A673 (cell line): Measurements from ENCODE around the gene TWNK. TPM values are rescaled to one million over a fixed set of nuclear protein-coding genes. Genes with fewer than 3 reads are reported as not detected.

ENCODE experiments used
- BruUV-seq: library from RNA; stranded (reverse); fragments of 400-500 nt; replicated peaks from 2 replicates; lab custom pipeline; 2021; lab: Mats Ljungman, UMichigan
- CTCF ChIA-PET: fragments of 300-600 bp; sonication (Branson Sonifier 250); formaldehyde crosslinking; loops from one replicate; lab custom pipeline; 2022; ENCODE audit warnings: antibody characterized with exemption; lab: Charles Lee
- POLR2A ChIA-PET: fragments of 300-600 bp; sonication (Branson Sonifier 250); formaldehyde crosslinking; loops from one replicate; lab custom pipeline; 2022; ENCODE audit warnings: antibody characterized with exemption; ENCODE audit not compliant: low non-redundant PET; lab: Charles Lee
- DNase-seq: peaks from one replicate; pipeline ENCODE4 v3.0.0-alpha.2; 2015; ENCODE audit warnings: low spot score
- H3K27ac ChIP-seq: fragments of 200-600 bp; sonication (generic); 2 replicates; pipeline ENCODE4 v1.5.1; 2016; ENCODE audit warnings: mixed run types, low read depth, mild to moderate bottlenecking, mixed read lengths, antibody characterized with exemption, low read length; ENCODE audit not compliant: poor library complexity, severe bottlenecking
- H3K27me3 ChIP-seq: fragments of 200-600 bp; sonication (generic); replicated peaks from 2 replicates; pipeline ENCODE4 v1.6.1; 2017; ENCODE audit warnings: mixed run types, low read depth, mild to moderate bottlenecking, mixed read lengths, antibody characterized with exemption, low read length; ENCODE audit not compliant: insufficient read depth, poor library complexity
- H3K36me3 ChIP-seq: fragments of 200-600 bp; sonication (generic); 2 replicates; pipeline ENCODE4 v1.6.1; 2016; ENCODE audit warnings: mixed run types, mild to moderate bottlenecking, mixed read lengths, antibody characterized with exemption, low read length; ENCODE audit not compliant: insufficient read depth, poor library complexity, severe bottlenecking
- H3K4me1 ChIP-seq: fragments of 200-600 bp; sonication (generic); 2 replicates; pipeline ENCODE4 v1.6.1; 2017; ENCODE audit warnings: mixed run types, mild to moderate bottlenecking, mixed read lengths, antibody characterized with exemption, low read length; ENCODE audit not compliant: insufficient read depth, poor library complexity, severe bottlenecking
- H3K4me3 ChIP-seq: fragments of 200-600 bp; sonication (generic); 2 replicates; pipeline ENCODE4 v1.5.1; 2016; ENCODE audit warnings: low read depth, mixed run types, mild to moderate bottlenecking, mixed read lengths, low read length; ENCODE audit not compliant: poor library complexity, severe bottlenecking
- H3K9me3 ChIP-seq: fragments of 200-600 bp; sonication (generic); 2 replicates; pipeline ENCODE4 v1.6.1; 2016; ENCODE audit warnings: mixed run types, low read depth, mild to moderate bottlenecking, mixed read lengths, antibody characterized with exemption, low read length; ENCODE audit not compliant: poor library complexity, severe bottlenecking
- CTCF ChIP-seq: fragments of 300-800, 200-600 bp; sonication (generic); conservative IDR thresholded peaks from 2 replicates; pipeline ENCODE4 v1.5.1; 2017; ENCODE audit warnings: low read depth, mild to moderate bottlenecking, antibody characterized with exemption, low read length, moderate library complexity, mixed read lengths
- EZH2 ChIP-seq: fragments of 200-600 bp; sonication (generic); IDR thresholded peaks from 2 replicates; pipeline ENCODE4 v1.6.1; 2017; ENCODE audit warnings: borderline replicate concordance, low read depth, mild to moderate bottlenecking, mixed read lengths, antibody characterized with exemption, low read length; ENCODE audit not compliant: poor library complexity, severe bottlenecking
- intact Hi-C: fragments of 100-400 bp; cut with micrococcal nuclease; formaldehyde crosslinking; loops from one replicate; pipeline ENCODE4 v1.10.0; 2022; ENCODE audit not compliant: unreplicated experiment
- total RNA-seq: library from RNA; stranded (reverse); gene quantifications from 2 replicates; pipeline ENCODE4 v1.2.3, GENCODE V29; 2021

The TWNK gene
- total RNA-seq, 1 experiment from 2014 or later: 29.5 TPM

- no TSS peak for BruUV-seq
These were observed 30.8 kb downstream of the TWNK start for GRCh38 chr10:101018118-101018599.

DNA sequence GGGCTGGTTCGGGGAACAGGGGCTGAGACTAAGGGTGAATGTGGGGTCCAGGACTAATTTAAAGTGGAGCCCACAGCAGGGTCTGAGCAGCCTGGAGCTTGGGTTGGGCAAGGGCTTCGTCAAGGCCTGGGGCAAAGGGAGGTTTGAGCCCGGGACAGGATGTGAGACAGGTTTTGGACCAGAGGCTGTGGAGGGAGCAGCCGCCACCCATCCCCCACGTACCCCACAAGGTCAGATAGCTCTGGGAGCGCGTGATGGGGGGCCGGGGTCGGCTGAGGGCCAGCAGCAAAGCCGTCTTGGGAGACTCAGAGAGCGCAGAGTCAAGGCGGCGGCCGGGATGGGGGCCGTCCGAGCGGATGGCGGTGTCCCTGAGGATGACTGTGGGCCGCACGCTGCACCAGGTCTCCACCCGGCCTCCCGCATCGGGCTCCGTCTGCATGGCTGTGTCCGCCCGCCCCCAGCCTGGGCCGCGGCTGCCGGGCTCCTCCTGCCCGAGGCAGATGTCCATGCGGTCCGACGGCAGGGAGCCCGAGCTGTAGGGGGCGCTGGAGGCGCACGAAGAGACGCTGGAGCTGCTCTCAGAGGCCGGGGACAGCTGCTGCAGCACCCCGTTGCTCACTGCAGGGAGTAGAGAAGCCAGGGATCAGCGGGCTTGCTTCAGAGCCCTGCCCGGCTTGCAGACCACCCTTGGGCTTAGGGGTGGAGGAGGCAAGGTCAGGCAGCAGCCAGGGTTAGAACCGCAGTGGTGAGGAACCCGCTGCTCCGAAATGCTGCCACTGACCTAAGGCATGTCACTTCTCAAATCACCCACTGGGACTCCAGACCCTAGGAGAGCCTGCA, 31.5 kb downstream of the TWNK start:
- no peaks in the 10 kb centered on the region for H3K4me1 ChIP-seq
- H3K9me3 ChIP-seq: no peaks in the 10 kb centered on the region
- BruUV-seq: no TSS peak
- CTCF ChIA-PET: interaction anchor here (0.8 to 1.0 kb wide), 4 partner anchors 10 to 123 kb away, joined by 3 to 11 read pairs (median 6); partner anchors contain the start of genes PDZD7 and SFXN3
- H3K27me3 ChIP-seq: no peaks in the 10 kb centered on the region
- no peaks in the 10 kb centered on the region for H3K36me3 ChIP-seq
- H3K4me3 ChIP-seq: no peak overlapping the region
- H3K27ac ChIP-seq: no peak overlapping the region
- POLR2A ChIA-PET: no interaction called here
- TF ChIP-seq EZH2 (no peak), CTCF (peak; percentile 92)
- intact Hi-C loops: no loop called here
- peak; percentile 88 for DNase-seq

More at GRCh38 chr10:101018118-101018599, 30.8 kb downstream of the TWNK start:
- no peak for DNase-seq
- TF ChIP-seq EZH2 (no peak), CTCF (no peak)
- no peak overlapping the region for H3K4me3 ChIP-seq
- no peak overlapping the region for H3K27ac ChIP-seq
- no peaks in the 10 kb centered on the region for H3K36me3 ChIP-seq
- H3K9me3 ChIP-seq: no peaks in the 10 kb centered on the region
- H3K4me1 ChIP-seq: peaks cover 5% of the 10 kb centered on the region
- no peaks in the 10 kb centered on the region for H3K27me3 ChIP-seq
- POLR2A ChIA-PET: no interaction called here
- intact Hi-C loops: no loop called here
- CTCF ChIA-PET: interaction anchor here (0.6 to 0.8 kb wide), 3 partner anchors 14 to 464 kb away, joined by 3 to 7 read pairs (median 6); no protein-coding TSS in a partner anchor

DNA sequence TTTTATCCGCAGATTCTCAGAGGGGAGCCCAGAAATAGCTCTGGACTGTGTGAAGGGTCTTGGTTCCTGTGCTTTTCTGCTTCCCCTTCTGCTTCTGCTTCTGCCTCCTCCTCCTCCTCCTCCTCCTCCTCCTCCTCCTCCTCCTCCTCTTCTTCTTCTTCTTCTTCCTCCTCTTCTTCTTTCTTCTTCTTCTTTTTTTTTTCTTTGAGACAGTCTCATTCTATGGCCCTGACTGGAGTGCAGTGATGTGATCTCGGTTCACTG, 32.0 kb downstream of the TWNK start:
- H3K4me3 ChIP-seq: no peak overlapping the region
- H3K9me3 ChIP-seq: no peaks in the 10 kb centered on the region
- intact Hi-C loops: no loop called here
- BruUV-seq: no TSS peak
- ChIA-PET CTCF (interaction anchor here (0.8 to 1.0 kb wide), 4 partner anchors 10 to 123 kb away, joined by 3 to 11 read pairs (median 6); partner anchors contain the start of genes PDZD7 and SFXN3), POLR2A (no interaction called here)
- no peak for DNase-seq
- no peaks in the 10 kb centered on the region for H3K36me3 ChIP-seq
- no peak overlapping the region for H3K27ac ChIP-seq
- no peak for TF ChIP-seq EZH2
- no peak for TF ChIP-seq CTCF
- H3K27me3 ChIP-seq: no peaks in the 10 kb centered on the region
- no peaks in the 10 kb centered on the region for H3K4me1 ChIP-seq
